K562 (cell line): ENCODE measurements around the gene PHYH. TPM values are rescaled to one million over a fixed set of nuclear protein-coding genes. Genes with fewer than 3 reads are reported as not detected.

Source experiments
- ATAC-seq: fragments of 200-7000 bp; cut with Tn5 transposase; 3 replicates; pipeline ENCODE4 v1.9.1; 2020; ENCODE audit warnings: moderate library complexity
- BruUV-seq: library from RNA; stranded (reverse); fragments of 400-500 nt; replicated peaks from 2 replicates; lab custom pipeline; 2021; lab: Mats Ljungman, UMichigan
- CTCF ChIA-PET: fragments of 300-600 bp; formaldehyde crosslinking; extraction: SDS; loops from one replicate; lab custom pipeline; 2021; ENCODE audit warnings: low intra/inter-chr PET ratio; lab: Yijun Ruan, JAX
- POLR2A ChIA-PET: fragments of 300-600, 350-650 bp; sonication (Branson Sonifier 250); formaldehyde crosslinking; extraction: SDS; loops from one replicate; lab custom pipeline; 2021; ENCODE audit warnings: antibody characterized with exemption, inconsistent platforms; lab: Yijun Ruan, JAX
- DNase-seq, 4 experiments: peaks; one replicate each; pipeline versions ENCODE4 v3.0.0 to v3.0.0-alpha.2; 2011 to 2018; ENCODE audit warnings: low spot score in 3 of 4, mixed read lengths in 3 of 4; ENCODE audit errors: extremely low read depth in 1 of 4
- FAIRE-seq: peaks from 2 replicates; lab custom pipeline; 2011; peaks lifted over from hg19 to GRCh38; lab: Jason Lieb, UNC
- H2AFZ ChIP-seq: 2 replicates; pipeline ENCODE4 v1.6.0; 2011; ENCODE audit warnings: low read depth, low read length, control low read depth, inconsistent platforms
- H3K27ac ChIP-seq: fragments of 200-600 bp; 3 replicates; pipeline ENCODE4 v1.8.0; 2011; ENCODE audit warnings: low read depth, mild to moderate bottlenecking, control low read depth, inconsistent platforms, low read length, moderate library complexity, mixed read lengths; ENCODE audit errors: extremely low read depth
- H3K27me3 ChIP-seq, 2 experiments: fragments of 300-600 bp in 1 of 2; 2 replicates in 1 of 2; 3 replicates in 1 of 2; pipeline versions ENCODE4 v1.6.0 to v1.8.0; 2011; ENCODE audit warnings: inconsistent platforms in 2 of 2, low read length in 2 of 2, mild to moderate bottlenecking in 1 of 2, mixed read lengths in 1 of 2, moderate library complexity in 1 of 2; ENCODE audit not compliant: control insufficient read depth in 2 of 2, insufficient read depth in 2 of 2
- H3K36me3 ChIP-seq: fragments of 300-600 bp; 3 replicates; pipeline ENCODE4 v1.8.0; 2011; ENCODE audit warnings: mild to moderate bottlenecking, low read length, inconsistent platforms; ENCODE audit not compliant: control insufficient read depth, insufficient read depth
- H3K4me1 ChIP-seq, 2 experiments: fragments of 200-600 bp in 1 of 2; replicated peaks in 1 of 2; 2 replicates in 1 of 2; 3 replicates in 1 of 2; pipeline versions ENCODE4 v1.5.1 to v1.8.0; 2011; ENCODE audit warnings: inconsistent platforms in 2 of 2, low read length in 2 of 2, mild to moderate bottlenecking in 1 of 2, mixed read lengths in 1 of 2, moderate library complexity in 1 of 2; ENCODE audit not compliant: control insufficient read depth in 2 of 2, insufficient read depth in 2 of 2
- H3K4me2 ChIP-seq: 2 replicates; pipeline ENCODE4 v1.6.1; 2011; ENCODE audit warnings: low read length, control low read depth, inconsistent platforms, mixed read lengths; ENCODE audit not compliant: insufficient read depth
- H3K4me3 ChIP-seq: fragments of 200-600 bp; sonication (generic), shearing (Covaris generic); 2 replicates; pipeline ENCODE4 v1.5.1; 2016; ENCODE audit warnings: control low read depth, inconsistent platforms
- H3K79me2 ChIP-seq: fragments of 200-600 bp; 3 replicates; pipeline ENCODE4 v1.8.0; 2011; ENCODE audit warnings: low read length, inconsistent platforms; ENCODE audit not compliant: control insufficient read depth, insufficient read depth
- H3K9ac ChIP-seq, 2 experiments: 2 replicates each; pipeline versions ENCODE4 v1.6.0 to v1.6.1; 2011; ENCODE audit warnings: low read depth in 2 of 2, low read length in 2 of 2, control low read depth in 1 of 2, inconsistent platforms in 1 of 2, mild to moderate bottlenecking in 1 of 2, mixed read lengths in 1 of 2; ENCODE audit not compliant: insufficient read depth in 1 of 2
- H3K9me1 ChIP-seq: one replicate; pipeline ENCODE4 v1.6.0; 2011; ENCODE audit warnings: inconsistent platforms, mild to moderate bottlenecking, low read length, moderate library complexity; ENCODE audit not compliant: control insufficient read depth, insufficient read depth
- H3K9me3 ChIP-seq: replicated peaks from 2 replicates; pipeline ENCODE4 v1.5.1; 2011; ENCODE audit warnings: low read depth, low read length, inconsistent platforms; ENCODE audit not compliant: control insufficient read depth, insufficient read depth
- H4K20me1 ChIP-seq: replicated peaks from 2 replicates; pipeline ENCODE4 v1.6.1; 2011; ENCODE audit warnings: low read length, inconsistent platforms, mixed read lengths; ENCODE audit not compliant: control insufficient read depth, insufficient read depth
- BMI1 ChIP-seq: fragments of 150-350 bp; IDR thresholded peaks from 2 replicates; pipeline ENCODE4 v1.6.1; 2014; ENCODE audit warnings: low read length
- ELK1 ChIP-seq: sonication (generic); formaldehyde crosslinking; IDR thresholded peaks from 2 replicates; pipeline ENCODE4 v1.8.1; 2022; ENCODE audit warnings: missing genetic modification reagents
- GTF2F1 ChIP-seq: IDR thresholded peaks from 2 replicates; pipeline ENCODE4 v1.6.1; 2011; ENCODE audit warnings: low read depth, low read length, improper control_type of control experiment
- MCM5 ChIP-seq: fragments of 450-650 bp; IDR thresholded peaks from 2 replicates; pipeline ENCODE4 v1.6.1; 2016; ENCODE audit warnings: low read depth
- NCOR1 ChIP-seq: fragments of 450-650 bp; IDR thresholded peaks from 2 replicates; pipeline ENCODE4 v1.6.1; 2016; ENCODE audit warnings: mild to moderate bottlenecking, moderate library complexity
- PRPF4 ChIP-seq: fragments of 200-400 bp; formaldehyde crosslinking; IDR thresholded peaks from one replicate; pipeline ENCODE4 v1.6.1; 2017; ENCODE audit warnings: low read length, low read depth, mild to moderate bottlenecking; ENCODE audit not compliant: insufficient read depth, poor library complexity, severe bottlenecking
- RB1 ChIP-seq: fragments of 450-650 bp; IDR thresholded peaks from 2 replicates; pipeline ENCODE4 v1.6.1; 2017; ENCODE audit warnings: low read depth, mild to moderate bottlenecking
- SIX5 ChIP-seq, 2 experiments: IDR thresholded peaks; 2 replicates each; pipeline ENCODE4 v1.6.1; 2011; ENCODE audit warnings: low read length in 2 of 2, borderline replicate concordance in 1 of 2, low read depth in 1 of 2, mild to moderate bottlenecking in 1 of 2, moderate library complexity in 1 of 2; ENCODE audit not compliant: insufficient read depth in 1 of 2
- SMC3 ChIP-seq: conservative IDR thresholded peaks from 2 replicates; pipeline ENCODE4 v1.6.1; 2011; ENCODE audit warnings: low read depth, low read length, improper control_type of control experiment; ENCODE audit not compliant: insufficient read depth
- SNRNP70 ChIP-seq: fragments of 200-400 bp; formaldehyde crosslinking; optimal IDR thresholded peaks from 2 replicates; pipeline ENCODE3; 2017; ENCODE audit warnings: low read depth, low read length
- SRF ChIP-seq, 2 experiments: fragments of 250-450, 450-650 bp in 1 of 2; sonication (Bioruptor Pico) in 1 of 2; sonication (generic) in 1 of 2; formaldehyde crosslinking; IDR thresholded peaks; 2 replicates each; pipeline versions ENCODE4 v1.5.0 to v1.5.1; 2020 to 2022; ENCODE audit warnings: mild to moderate bottlenecking in 1 of 2, missing genetic modification reagents in 1 of 2
- SRSF3 ChIP-seq: fragments of 200-400 bp; formaldehyde crosslinking; IDR thresholded peaks from 2 replicates; pipeline ENCODE4 v1.6.1; 2016; ENCODE audit warnings: mild to moderate bottlenecking, low read length, moderate library complexity; ENCODE audit not compliant: insufficient read depth
- TEAD2 ChIP-seq: fragments of 450-650 bp; IDR thresholded peaks from 2 replicates; pipeline ENCODE4 v1.6.1; 2016; ENCODE audit warnings: missing genetic modification characterization, control low read depth, missing compliant biosample characterization
- ZHX1 ChIP-seq: fragments of 150-350 bp; conservative IDR thresholded peaks from 2 replicates; pipeline ENCODE4 v1.6.1; 2014; ENCODE audit warnings: low read length
- ZNF232 ChIP-seq: sonication (generic); formaldehyde crosslinking; IDR thresholded peaks from 2 replicates; pipeline ENCODE4 v1.8.0; 2022; ENCODE audit warnings: mild to moderate bottlenecking, missing genetic modification reagents
- ZNF277 ChIP-seq: fragments of 250-450 bp; sonication (Bioruptor Pico); IDR thresholded peaks from 2 replicates; pipeline ENCODE4 v1.8.0; 2022; ENCODE audit warnings: inconsistent platforms, mild to moderate bottlenecking, moderate library complexity, borderline replicate concordance
- ZNF282 ChIP-seq: sonication (generic); formaldehyde crosslinking; IDR thresholded peaks from 2 replicates; pipeline ENCODE4 v1.8.1; 2023; ENCODE audit warnings: missing genetic modification reagents
- ZNF316 ChIP-seq: fragments of 450-650 bp; IDR thresholded peaks from 2 replicates; pipeline ENCODE4 v1.6.1; 2016
- whole genome bisulfite sequencing: fragments of 100-300 bp; shearing (Covaris generic); methylation state at CpG from one replicate; pipeline ENCODE4 v1.1.6; 2016; ENCODE audit warnings: low coverage, mixed read lengths; ENCODE audit not compliant: insufficient coverage; ENCODE audit errors: missing lambda C conversion rate; 5-methylcytosine and 5-hydroxymethylcytosine counted together
- in situ Hi-C: fragments of 300-500 bp; cut with MboI; formaldehyde crosslinking; loops from 4 replicates; pipeline ENCODE4 v1.15.0; 2018; ENCODE audit warnings: inconsistent platforms, mixed read lengths
- intact Hi-C: fragments of 100-400 bp; cut with micrococcal nuclease; formaldehyde crosslinking; loops from 2 replicates; pipeline ENCODE4 v1.14.2; 2022
- polyA plus RNA-seq, 8 experiments: library from polyadenylated mRNA; depleted of rRNA in 4 of 8; stranded (reverse) in 5 of 8; unstranded in 3 of 8; fragments of >200 nt; fragmentation: Nextera tagmentation in 2 of 8; fragmentation: Illumina TruSeq in 1 of 8; extraction: Ambion mirVana in 2 of 8; extraction: Trizol in 1 of 8; gene quantifications; 2 replicates each; pipeline versions ENCODE4 v1.2.1 to v1.2.3, GENCODE V29; 2011 to 2014; ENCODE audit warnings: inconsistent platforms in 1 of 8, missing spikeins in 1 of 8
- total RNA-seq, 7 experiments: library from RNA; depleted of rRNA in 6 of 7; stranded (reverse); fragments of >200 nt in 6 of 7; fragmentation: Illumina TruSeq in 2 of 7; extraction: Trizol in 2 of 7; gene quantifications; 2 replicates each; pipeline versions ENCODE4 v1.2.1 to v1.2.3, GENCODE V29; 2011 to 2021; ENCODE audit warnings: low replicate concordance in 1 of 7

The PHYH gene
- total and polyA plus RNA-seq, 9 of the 15 experiments (the other 6 are each of a cell fraction or from before 2014, with no cell fraction given), result 3.8 to 6.9 (median 5.7) TPM

DNA sequence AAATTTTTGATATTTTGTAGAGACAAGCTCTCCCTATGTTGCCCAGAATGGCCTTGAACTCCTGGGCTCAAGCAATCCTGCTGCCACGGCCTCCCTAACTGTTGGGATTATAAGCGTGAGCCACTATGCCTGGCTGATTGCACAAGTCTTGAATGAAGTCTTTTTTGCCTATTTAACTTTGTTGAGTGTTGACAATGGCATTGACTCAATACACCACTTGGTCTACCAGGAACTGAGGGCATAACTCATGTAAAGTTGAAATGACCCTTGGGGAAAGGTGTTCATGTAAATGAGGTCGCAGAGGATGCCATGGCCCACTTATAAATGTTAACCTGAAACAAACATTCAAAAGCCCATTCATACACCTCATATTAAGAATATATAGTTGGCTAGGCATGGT lies 58.3 kb downstream of the PHYH start:
- ChIA-PET POLR2A (no interaction called here), CTCF (no interaction called here)
- in situ Hi-C loops, result no loop called here
- no peak overlapping the region for H2AFZ ChIP-seq
- no peak overlapping the region for H3K9ac ChIP-seq
- H4K20me1 ChIP-seq, result no peaks in the 10 kb centered on the region
- no peaks in the 10 kb centered on the region for H3K79me2 ChIP-seq
- WGBS, result 13% methylated on average over 3 of the region's 3 CpGs
- no peak for FAIRE-seq
- no peak for DNase-seq
- H3K4me2 ChIP-seq, result no peak overlapping the region
- no peak for ATAC-seq
- BruUV-seq, result no TSS peak
- no peaks in the 10 kb centered on the region for H3K9me3 ChIP-seq
- intact Hi-C loops, result no loop called here
- H3K27ac ChIP-seq, result no peak overlapping the region
- H3K4me3 ChIP-seq, result no peak overlapping the region
- H3K9me1 ChIP-seq, result no peaks in the 10 kb centered on the region
- TF ChIP-seq BMI1 (no peak), PRPF4 (no peak), SRSF3 (no peak), ZHX1 (no peak), ELK1 (CRISPR knock-in tag) (no peak), RB1 (no peak), GTF2F1 (no peak), SNRNP70 (no peak), ZNF277 (CRISPR knock-in tag) (no peak), ZNF232 (no peak), ZNF282 (no peak), MCM5 (no peak), SMC3 (no peak), SRF (CRISPR knock-in tag; IDR thresholded peaks at IDR 0.05) (no peak), SIX5 (IDR thresholded peaks at IDR 0.05; ENCODE audit: borderline replicate concordance in 1 of 2, insufficient read depth in 1 of 2, low read depth in 1 of 2, low read length in 2 of 2) (no peak), TEAD2 (tag) (no peak), NCOR1 (no peak), ZNF316 (no peak)
- no peaks in the 10 kb centered on the region for H3K36me3 ChIP-seq
- H3K27me3 ChIP-seq, result peaks cover 4 to 30% of the 10 kb centered on the region in 2 experiments
- H3K4me1 ChIP-seq, result no peaks in the 10 kb centered on the region; a peak in 1 of 5 replicates
